ENCODE measurements around the gene KIAA1671. TPM values are rescaled to one million over a fixed set of nuclear protein-coding genes. Genes with fewer than 3 reads are reported as not detected.

The KIAA1671 gene
- total RNA-seq, 4 donors from 2014 or later: 7.3 to 15.1 (median 10.2) TPM

- TF ChIP-seq CTCF (IDR thresholded peaks at IDR 0.05; ENCODE audit: low read depth): no peak
Measured at GRCh38 chr22:25002241-25002985, 49.9 kb downstream of the KIAA1671 start.

GRCh38 chr22:25006354-25006753, 53.8 kb downstream of the KIAA1671 start:
- no peak for TF ChIP-seq CTCF (IDR thresholded peaks at IDR 0.05; ENCODE audit: low read depth)

- no peak for TF ChIP-seq CTCF (IDR thresholded peaks at IDR 0.05; ENCODE audit: low read depth)
Measured at GRCh38 chr22:25007444-25008106, 55.1 kb downstream of the KIAA1671 start.

- no peak for TF ChIP-seq CTCF (IDR thresholded peaks at IDR 0.05; ENCODE audit: low read depth)
Measured at GRCh38 chr22:25008666-25009065, 56.1 kb downstream of the KIAA1671 start.

GRCh38 chr22:25012741-25013143, 60.2 kb downstream of the KIAA1671 start:
- TF ChIP-seq CTCF (IDR thresholded peaks at IDR 0.05; ENCODE audit: low read depth): no peak

GRCh38 chr22:25013607-25014006, 61.1 kb downstream of the KIAA1671 start:
- no peak for TF ChIP-seq CTCF (IDR thresholded peaks at IDR 0.05; ENCODE audit: low read depth)

- TF ChIP-seq CTCF (IDR thresholded peaks at IDR 0.05; ENCODE audit: low read depth): no peak
Measured at GRCh38 chr22:25014896-25015755, 62.6 kb downstream of the KIAA1671 start.

Data from subcutaneous adipose tissue (tissue), 4 donors.